Measurements from ENCODE around the gene FASTKD1. TPM values are rescaled to one million over a fixed set of nuclear protein-coding genes. Genes with fewer than 3 reads are reported as not detected.
"Not testable (repeated sequence)": the region's sequence is repeated elsewhere in the genome, so short reads cannot be mapped to it uniquely, and the experiment has no call there.

The FASTKD1 gene
- total RNA-seq, 4 donors from 2014 or later = 9.4 to 35.9 (median 19.5) TPM

GRCh38 chr2:169565686-169566085 lies 8.0 kb downstream of the FASTKD1 start:
- no peak overlapping the region for H3K4me3 ChIP-seq
- H3K27me3 ChIP-seq = no peaks in the 10 kb centered on the region
- H3K4me1 ChIP-seq = no peaks in the 10 kb centered on the region
- no peak for DNase-seq
- intact Hi-C loops (cut with DNase I; ENCODE audit: low total_unique reads) = no loop called here
- H3K36me3 ChIP-seq = no peaks in the 10 kb centered on the region
- H3K9me3 ChIP-seq = no peaks in the 10 kb centered on the region
- H3K27ac ChIP-seq = no peak overlapping the region
- no peak for TF ChIP-seq POLR2A (IDR thresholded peaks at IDR 0.05)
- TF ChIP-seq CTCF (IDR thresholded peaks at IDR 0.05) = no peak

- H3K27ac ChIP-seq = no peak overlapping the region
- H3K36me3 ChIP-seq = no peaks in the 10 kb centered on the region
- no peaks in the 10 kb centered on the region for H3K27me3 ChIP-seq
- no peak for DNase-seq
- no peak for TF ChIP-seq CTCF (IDR thresholded peaks at IDR 0.05)
- no peak for TF ChIP-seq POLR2A (IDR thresholded peaks at IDR 0.05)
- intact Hi-C loops (cut with DNase I; ENCODE audit: low total_unique reads) = no loop called here
- no peaks in the 10 kb centered on the region for H3K4me1 ChIP-seq
- H3K9me3 ChIP-seq = no peaks in the 10 kb centered on the region
- no peak overlapping the region for H3K4me3 ChIP-seq
Measured at GRCh38 chr2:169562519-169562918, 11.1 kb downstream of the FASTKD1 start.

- H3K9me3 ChIP-seq; H3K27me3 ChIP-seq; intact Hi-C loops (cut with DNase I; ENCODE audit: low total_unique reads); H3K36me3 ChIP-seq; H3K4me1 ChIP-seq; H3K27ac ChIP-seq; H3K4me3 ChIP-seq; DNase-seq: not testable (repeated sequence)
Measured at GRCh38 chr2:169562084-169562483, 11.6 kb downstream of the FASTKD1 start.

GRCh38 chr2:169561364-169561763 lies 12.3 kb downstream of the FASTKD1 start:
- TF ChIP-seq CTCF (IDR thresholded peaks at IDR 0.05) (no peak), POLR2A (IDR thresholded peaks at IDR 0.05) (no peak)
- Histone ChIP-seq H3K27me3 (no peaks in the 10 kb centered on the region), H3K4me1 (no peaks in the 10 kb centered on the region), H3K36me3 (no peaks in the 10 kb centered on the region), H3K4me3 (no peak overlapping the region), H3K9me3 (no peaks in the 10 kb centered on the region), H3K27ac (no peak overlapping the region)
- intact Hi-C loops (cut with DNase I; ENCODE audit: low total_unique reads) = no loop called here
- DNase-seq = no peak

- no peaks in the 10 kb centered on the region for H3K27me3 ChIP-seq
- DNase-seq = no peak
- no peaks in the 10 kb centered on the region for H3K4me1 ChIP-seq
- no peak overlapping the region for H3K4me3 ChIP-seq
- TF ChIP-seq CTCF (IDR thresholded peaks at IDR 0.05) (no peak), POLR2A (IDR thresholded peaks at IDR 0.05) (no peak)
- H3K36me3 ChIP-seq = no peaks in the 10 kb centered on the region
- H3K27ac ChIP-seq = no peak overlapping the region
- intact Hi-C loops (cut with DNase I; ENCODE audit: low total_unique reads) = no loop called here
- H3K9me3 ChIP-seq = no peaks in the 10 kb centered on the region
Measured at GRCh38 chr2:169546756-169547155, 26.9 kb downstream of the FASTKD1 start.

GRCh38 chr2:169542433-169542832 lies 31.2 kb downstream of the FASTKD1 start:
- Histone ChIP-seq H3K36me3 (no peaks in the 10 kb centered on the region), H3K27ac (no peak overlapping the region), H3K27me3 (no peaks in the 10 kb centered on the region), H3K4me3 (no peak overlapping the region), H3K9me3 (no peaks in the 10 kb centered on the region), H3K4me1 (no peaks in the 10 kb centered on the region)
- TF ChIP-seq CTCF (IDR thresholded peaks at IDR 0.05) = no peak
- no peak for TF ChIP-seq POLR2A (IDR thresholded peaks at IDR 0.05)
- intact Hi-C loops (cut with DNase I; ENCODE audit: low total_unique reads) = no loop called here
- no peak for DNase-seq
